ENCODE results near the gene NRG2.

GRCh38 chr5:139985733-139986132, 57.4 kb downstream of the NRG2 start:
- TF ChIP-seq POLR2A (IDR thresholded peaks at IDR 0.05) (no peak), CTCF (IDR thresholded peaks at IDR 0.05) (no peak)
